D721Med (cell line): ENCODE data around the gene ERGIC1.
"Not testable (repeated sequence)": the region's sequence is repeated elsewhere in the genome, so short reads cannot be mapped to it uniquely, and the experiment has no call there.

ENCODE experiments used
- DNase-seq: peaks from one replicate; pipeline ENCODE4 v3.0.0; 2011; ENCODE audit warnings: low spot score; ENCODE audit not compliant: insufficient read length
- FAIRE-seq: peaks from 2 replicates; lab custom pipeline; 2011; peaks lifted over from hg19 to GRCh38; lab: Jason Lieb, UNC
- CTCF ChIP-seq: IDR thresholded peaks from 2 replicates; pipeline ENCODE4 v1.5.1; 2012; ENCODE audit warnings: mild to moderate bottlenecking, control low read depth; ENCODE audit not compliant: insufficient read depth; ENCODE audit errors: missing control alignments

Gene ERGIC1

GRCh38 chr5:172833686-172834414 is at the start of gene ERGIC1:
ERGIC1 (plus strand) TSS chr5:172834251; CDS start chr5:172834414, 163 bp downstream.
- TF ChIP-seq CTCF: no peak
- FAIRE-seq (no peak), DNase-seq (peak; percentile 58)

- TF ChIP-seq CTCF: no peak
- DNase-seq: no peak
- no peak for FAIRE-seq
Measured at GRCh38 chr5:172785429-172786088, 48.5 kb upstream of the ERGIC1 start.

GRCh38 chr5:172786736-172787462 is 47.2 kb upstream of the ERGIC1 start:
- TF ChIP-seq CTCF: no peak
- FAIRE-seq (no peak), DNase-seq (no peak)

GRCh38 chr5:172787538-172787937 is 46.5 kb upstream of the ERGIC1 start:
- not testable (repeated sequence) for FAIRE-seq

GRCh38 chr5:172788771-172789686 is 45.0 kb upstream of the ERGIC1 start:
- no peak for TF ChIP-seq CTCF
- FAIRE-seq (no peak), DNase-seq (no peak)

More at GRCh38 chr5:172787538-172787937, 46.5 kb upstream of the ERGIC1 start:
- DNase-seq: not testable (repeated sequence)

GRCh38 chr5:172789687-172790495 is 44.2 kb upstream of the ERGIC1 start:
- FAIRE-seq: no peak

More at GRCh38 chr5:172789687-172790495, 44.2 kb upstream of the ERGIC1 start:
- no peak for TF ChIP-seq CTCF
- no peak for DNase-seq
